Central memory CD8-positive, alpha-beta T cell (primary cell): Measurements from ENCODE around the gene ZNF800.
A peak's percentile ranks its signal among the peaks of the same experiment; 100 is the strongest.
"Not testable (repeated sequence)": the region's sequence is repeated elsewhere in the genome, so short reads cannot be mapped to it uniquely, and the experiment has no call there.

Experiments
- ATAC-seq: fragments of 150-1000 bp; cut with Tn5 transposase; replicated peaks from 2 replicates; pipeline ENCODE4 v1.10.0; 2022; ENCODE audit warnings: mild to moderate bottlenecking, moderate FRiP score, moderate number of reproducible peaks; ENCODE audit not compliant: poor library complexity, severe bottlenecking; ENCODE audit errors: extremely low read depth
- DNase-seq, 2 donors: peaks; one replicate each; pipeline ENCODE4 v3.0.0; 2021; ENCODE audit warnings: low spot score in 2 of 2
- H3K27ac Mint-ChIP-seq: one replicate; pipeline ENCODE4 v1.8.0; 2022; ENCODE audit warnings: low read depth, mild to moderate bottlenecking, moderate library complexity, mixed read lengths
- H3K27me3 Mint-ChIP-seq: one replicate; pipeline ENCODE4 v1.8.0; 2022; ENCODE audit warnings: mixed read lengths
- H3K36me3 Mint-ChIP-seq: one replicate; pipeline ENCODE4 v1.8.0; 2022; ENCODE audit warnings: mild to moderate bottlenecking, moderate library complexity, mixed read lengths; ENCODE audit not compliant: insufficient read depth
- H3K4me1 Mint-ChIP-seq: one replicate; pipeline ENCODE4 v1.8.0; 2022; ENCODE audit warnings: mixed read lengths
- H3K4me3 Mint-ChIP-seq: one replicate; pipeline ENCODE4 v1.8.0; 2022; ENCODE audit warnings: mild to moderate bottlenecking, moderate library complexity, mixed read lengths
- H3K9me3 Mint-ChIP-seq: one replicate; pipeline ENCODE4 v1.8.0; 2022; ENCODE audit warnings: mixed read lengths

The ZNF800 gene, protein sequence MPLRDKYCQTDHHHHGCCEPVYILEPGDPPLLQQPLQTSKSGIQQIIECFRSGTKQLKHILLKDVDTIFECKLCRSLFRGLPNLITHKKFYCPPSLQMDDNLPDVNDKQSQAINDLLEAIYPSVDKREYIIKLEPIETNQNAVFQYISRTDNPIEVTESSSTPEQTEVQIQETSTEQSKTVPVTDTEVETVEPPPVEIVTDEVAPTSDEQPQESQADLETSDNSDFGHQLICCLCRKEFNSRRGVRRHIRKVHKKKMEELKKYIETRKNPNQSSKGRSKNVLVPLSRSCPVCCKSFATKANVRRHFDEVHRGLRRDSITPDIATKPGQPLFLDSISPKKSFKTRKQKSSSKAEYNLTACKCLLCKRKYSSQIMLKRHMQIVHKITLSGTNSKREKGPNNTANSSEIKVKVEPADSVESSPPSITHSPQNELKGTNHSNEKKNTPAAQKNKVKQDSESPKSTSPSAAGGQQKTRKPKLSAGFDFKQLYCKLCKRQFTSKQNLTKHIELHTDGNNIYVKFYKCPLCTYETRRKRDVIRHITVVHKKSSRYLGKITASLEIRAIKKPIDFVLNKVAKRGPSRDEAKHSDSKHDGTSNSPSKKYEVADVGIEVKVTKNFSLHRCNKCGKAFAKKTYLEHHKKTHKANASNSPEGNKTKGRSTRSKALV

DNA sequence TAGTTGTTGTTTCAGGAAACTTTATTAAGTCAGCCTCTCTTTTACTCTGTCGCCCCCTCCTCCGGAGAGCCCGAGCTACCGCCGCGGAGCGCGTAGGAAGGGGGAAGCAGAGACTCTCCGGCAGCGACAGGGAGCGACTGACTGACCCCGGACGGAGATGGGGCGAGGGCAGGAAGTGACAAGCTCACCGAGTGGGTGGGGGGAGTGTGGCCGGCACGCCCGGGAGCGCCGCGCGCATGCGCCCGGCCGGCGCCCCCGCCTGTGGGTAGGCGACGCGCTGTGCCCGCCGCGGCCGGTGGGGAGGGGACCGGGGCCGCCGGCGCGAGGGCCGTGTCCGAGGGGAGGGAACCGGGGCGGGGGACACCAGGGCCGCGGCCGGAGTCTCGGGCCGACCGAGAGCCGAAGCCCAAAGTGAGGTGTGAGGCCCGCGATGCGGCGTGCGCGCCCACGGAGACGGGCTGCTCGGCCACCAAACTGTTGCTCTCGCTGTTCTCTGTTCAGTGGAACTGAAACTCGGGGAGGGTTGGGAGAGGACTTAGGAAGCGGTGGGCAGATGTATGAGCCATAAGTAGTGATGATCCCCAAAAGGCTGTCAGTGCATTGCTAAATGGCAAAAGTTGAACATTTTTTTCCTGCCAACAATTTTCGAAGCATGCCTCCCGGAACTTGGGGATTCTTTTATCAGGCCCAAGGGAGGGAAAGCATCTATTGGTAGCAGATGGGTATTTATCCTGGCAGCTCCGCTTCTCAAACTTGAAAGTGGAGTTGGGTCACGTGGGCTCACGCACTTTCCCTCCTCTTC, at the start of gene ZNF800:
Gene ZNF800 (minus strand): TSS at position 143 of the 802 bp plus-strand sequence. CDS start 1,151 bp downstream, outside the sequence.
- Mint-ChIP-seq H3K27ac (peak within 1 kb of the TSS; percentile 97), H3K4me3 (peak within 1 kb of the TSS; percentile 98), H3K27me3 (no peaks in the 10 kb centered on the region), H3K9me3 (no peaks in the 10 kb centered on the region), H3K36me3 (peaks cover 34% of the 10 kb centered on the region), H3K4me1 (peaks cover 44% of the 10 kb centered on the region)
- DNase-seq (peak; percentile 72 to 78), ATAC-seq (peak; percentile 79)

DNA sequence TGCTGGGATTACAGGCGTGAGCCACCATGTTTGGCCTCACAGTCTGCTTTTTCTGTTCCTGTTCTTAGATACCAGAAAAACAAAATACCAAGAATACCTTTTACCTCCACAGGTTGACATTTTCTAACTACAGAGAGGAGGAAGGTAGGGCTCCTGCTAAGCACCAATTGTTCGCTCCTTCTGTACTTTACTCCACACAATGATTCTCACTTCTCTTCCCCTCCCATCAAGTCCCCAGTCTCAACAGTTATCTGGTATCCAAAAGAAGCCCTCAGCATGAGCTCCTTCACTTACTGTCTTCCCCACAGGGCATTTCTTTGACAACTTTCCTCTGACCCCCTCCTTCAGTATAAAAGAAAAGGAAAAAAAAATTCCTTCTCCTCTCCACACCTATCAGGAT, 47.7 kb upstream of the ZNF800 start:
- no peaks in the 10 kb centered on the region for H3K36me3 Mint-ChIP-seq
- ATAC-seq = no peak
- no peaks in the 10 kb centered on the region for H3K9me3 Mint-ChIP-seq
- no peak for DNase-seq
- peaks cover 22% of the 10 kb centered on the region for H3K27me3 Mint-ChIP-seq
- no peaks in the 10 kb centered on the region for H3K4me1 Mint-ChIP-seq
- no peak overlapping the region for H3K4me3 Mint-ChIP-seq
- H3K27ac Mint-ChIP-seq = no peak overlapping the region

DNA sequence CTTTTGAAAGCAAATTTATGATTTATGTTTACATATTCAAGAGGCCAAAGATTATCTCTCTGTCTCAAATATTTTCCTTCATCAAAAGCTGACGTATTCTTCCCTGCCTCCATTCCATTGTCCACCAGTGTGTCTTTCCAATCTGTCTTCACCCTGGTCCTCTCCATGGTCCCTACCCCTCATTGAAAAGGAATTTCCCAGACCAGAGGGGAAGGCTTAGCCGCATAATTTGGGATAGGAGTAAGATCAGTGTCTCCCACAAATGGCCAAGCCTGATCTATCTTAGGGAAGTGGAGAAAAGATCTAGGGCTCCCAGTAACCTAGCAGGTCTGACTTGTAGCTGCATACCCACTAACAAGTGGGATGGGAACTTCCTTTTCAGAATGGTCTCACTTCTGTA, 46.3 kb upstream of the ZNF800 start:
- Mint-ChIP-seq H3K27me3 (peaks cover 22% of the 10 kb centered on the region), H3K27ac (no peak overlapping the region), H3K9me3 (no peaks in the 10 kb centered on the region), H3K36me3 (no peaks in the 10 kb centered on the region), H3K4me1 (no peaks in the 10 kb centered on the region), H3K4me3 (no peak overlapping the region)
- no peak for ATAC-seq
- DNase-seq = no peak

DNA sequence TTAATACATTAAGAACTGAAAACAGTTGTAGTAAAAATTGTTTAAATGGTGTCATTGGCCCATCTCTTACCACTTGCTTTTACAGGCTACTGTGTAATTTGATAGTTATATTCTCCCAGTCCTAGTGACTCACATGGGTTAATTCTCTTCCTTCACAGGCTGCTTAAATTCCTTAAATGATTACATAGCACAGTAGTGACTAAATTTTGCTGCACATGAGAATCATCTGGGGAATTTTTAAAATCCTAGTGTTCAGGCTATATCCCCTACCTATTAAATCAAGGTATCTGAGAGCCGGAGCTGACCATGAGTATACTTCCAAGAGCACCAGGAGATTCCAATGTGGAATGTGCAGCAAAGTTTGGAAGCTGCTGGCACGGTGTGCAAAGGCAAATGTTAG, 45.3 kb upstream of the ZNF800 start:
- Mint-ChIP-seq H3K9me3 (no peaks in the 10 kb centered on the region), H3K4me3 (no peak overlapping the region), H3K27ac (no peak overlapping the region), H3K36me3 (no peaks in the 10 kb centered on the region), H3K27me3 (peaks cover 22% of the 10 kb centered on the region), H3K4me1 (no peaks in the 10 kb centered on the region)
- DNase-seq = no peak
- no peak for ATAC-seq

DNA sequence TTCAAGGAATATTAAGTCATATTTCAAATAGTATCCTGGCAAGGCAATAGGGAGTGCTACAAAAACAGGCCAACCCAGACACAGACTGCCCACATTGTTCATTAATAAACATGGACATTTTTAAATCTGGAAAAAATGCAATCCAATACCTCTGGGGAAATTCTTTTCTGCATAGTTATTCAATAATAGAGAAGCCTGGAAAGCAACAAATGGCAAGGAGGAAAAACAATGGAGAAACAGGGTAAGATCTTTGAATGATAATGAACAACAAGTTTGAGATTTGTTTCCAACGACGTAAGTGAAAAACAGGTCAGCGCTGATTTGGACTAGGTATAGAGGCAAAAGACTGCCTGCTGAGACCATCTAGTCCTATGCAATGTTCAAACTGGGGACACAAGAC, 44.7 kb upstream of the ZNF800 start:
- Mint-ChIP-seq H3K27me3 (peaks cover 22% of the 10 kb centered on the region), H3K4me3 (no peak overlapping the region), H3K9me3 (no peaks in the 10 kb centered on the region), H3K4me1 (no peaks in the 10 kb centered on the region), H3K36me3 (no peaks in the 10 kb centered on the region), H3K27ac (no peak overlapping the region)
- no peak for DNase-seq
- ATAC-seq = no peak

DNA sequence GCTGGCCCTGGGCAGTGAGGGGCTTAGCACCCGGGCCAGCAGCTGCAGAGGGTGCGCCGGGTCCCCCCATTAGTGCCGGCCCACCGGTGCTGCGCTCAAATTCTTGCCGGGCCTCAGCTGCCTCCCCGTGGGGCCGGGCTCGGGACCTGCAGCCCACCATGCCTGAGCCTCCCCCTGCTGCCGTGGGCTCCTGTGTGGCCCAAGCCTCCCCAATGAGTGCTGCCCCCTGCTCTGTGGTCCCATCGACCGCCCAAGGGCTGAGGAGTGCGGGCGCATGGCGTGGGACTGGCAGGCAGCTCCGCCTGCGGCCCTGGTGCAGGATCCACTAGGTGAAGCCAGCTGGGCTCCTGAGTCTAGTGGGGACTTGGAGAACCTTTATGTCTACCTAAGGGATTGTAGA, 36.8 kb upstream of the ZNF800 start:
- not testable (repeated sequence) for H3K27ac Mint-ChIP-seq, H3K4me3 Mint-ChIP-seq, H3K4me1 Mint-ChIP-seq, ATAC-seq, H3K36me3 Mint-ChIP-seq, DNase-seq, H3K9me3 Mint-ChIP-seq
- peaks cover 39% of the 10 kb centered on the region for H3K27me3 Mint-ChIP-seq

DNA sequence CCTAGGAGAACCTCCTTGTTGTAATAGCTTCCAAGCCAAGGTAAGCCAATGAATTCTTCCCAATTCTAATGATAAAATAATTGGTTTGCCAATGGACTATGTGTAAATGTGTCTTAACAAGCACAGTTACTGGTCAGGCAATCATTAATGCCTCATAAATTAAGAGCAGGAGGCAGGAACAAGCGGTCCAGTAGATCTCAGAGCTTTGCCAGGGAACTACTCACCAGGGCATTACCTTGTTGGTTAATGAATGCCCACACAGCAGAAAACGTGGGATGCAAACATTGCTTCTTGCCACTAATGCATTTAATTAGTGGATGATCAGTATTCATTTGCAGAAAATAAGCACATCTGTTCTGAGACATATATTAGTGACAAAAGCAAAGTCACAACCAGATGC, 26.7 kb upstream of the ZNF800 start:
- no peak overlapping the region for H3K4me3 Mint-ChIP-seq
- peaks cover 10% of the 10 kb centered on the region for H3K4me1 Mint-ChIP-seq
- H3K9me3 Mint-ChIP-seq = no peaks in the 10 kb centered on the region
- peaks cover 4% of the 10 kb centered on the region for H3K36me3 Mint-ChIP-seq
- no peak overlapping the region for H3K27ac Mint-ChIP-seq
- DNase-seq = no peak
- H3K27me3 Mint-ChIP-seq = peaks cover 1% of the 10 kb centered on the region
- no peak for ATAC-seq

DNA sequence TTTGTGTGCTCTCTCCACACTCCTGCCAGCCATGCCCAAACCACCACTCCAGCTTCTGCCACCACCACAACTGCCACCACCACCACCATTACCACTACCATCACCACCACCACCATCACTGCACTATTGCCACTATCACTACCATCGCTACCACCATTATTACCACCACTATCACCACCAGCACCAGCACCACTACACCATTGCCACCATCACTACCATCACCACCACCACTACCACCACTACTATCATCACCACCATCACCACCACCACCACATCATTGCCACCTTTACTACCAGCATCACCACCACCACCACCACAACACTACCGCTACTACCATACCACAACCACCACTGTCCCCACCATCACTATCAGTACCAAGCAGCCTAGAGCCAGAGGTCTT, 26.0 kb upstream of the ZNF800 start:
- ATAC-seq (no peak), DNase-seq (no peak)
- H3K4me3 Mint-ChIP-seq = no peak overlapping the region
- H3K27me3 Mint-ChIP-seq = no peaks in the 10 kb centered on the region
- H3K9me3 Mint-ChIP-seq = no peaks in the 10 kb centered on the region
- peaks cover 8% of the 10 kb centered on the region for H3K36me3 Mint-ChIP-seq
- H3K4me1 Mint-ChIP-seq = peaks cover 18% of the 10 kb centered on the region
- H3K27ac Mint-ChIP-seq = no peak overlapping the region

DNA sequence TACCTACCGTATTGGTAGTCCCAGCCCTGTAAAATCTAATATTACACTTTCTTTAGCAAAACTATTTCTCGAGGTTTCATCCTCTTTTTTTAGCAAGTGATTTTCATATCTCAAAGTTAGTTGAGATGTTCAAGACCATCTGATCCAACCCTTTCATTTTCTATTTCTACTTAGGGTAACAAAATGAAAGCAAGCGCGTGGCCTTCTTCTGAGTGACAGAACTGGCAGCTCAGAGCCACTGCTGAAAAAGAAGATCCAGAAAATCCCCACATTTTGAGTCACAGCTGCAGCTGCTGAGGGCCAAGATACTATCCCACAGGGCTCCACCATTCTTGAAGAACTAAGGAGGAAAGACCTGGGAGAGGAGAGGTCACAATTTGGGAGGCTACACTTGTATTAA, 24.8 kb upstream of the ZNF800 start:
- Mint-ChIP-seq H3K4me3 (no peak overlapping the region), H3K27me3 (no peaks in the 10 kb centered on the region), H3K4me1 (peaks cover 25% of the 10 kb centered on the region), H3K27ac (no peak overlapping the region), H3K36me3 (peaks cover 8% of the 10 kb centered on the region), H3K9me3 (no peaks in the 10 kb centered on the region)
- DNase-seq (no peak), ATAC-seq (no peak)

DNA sequence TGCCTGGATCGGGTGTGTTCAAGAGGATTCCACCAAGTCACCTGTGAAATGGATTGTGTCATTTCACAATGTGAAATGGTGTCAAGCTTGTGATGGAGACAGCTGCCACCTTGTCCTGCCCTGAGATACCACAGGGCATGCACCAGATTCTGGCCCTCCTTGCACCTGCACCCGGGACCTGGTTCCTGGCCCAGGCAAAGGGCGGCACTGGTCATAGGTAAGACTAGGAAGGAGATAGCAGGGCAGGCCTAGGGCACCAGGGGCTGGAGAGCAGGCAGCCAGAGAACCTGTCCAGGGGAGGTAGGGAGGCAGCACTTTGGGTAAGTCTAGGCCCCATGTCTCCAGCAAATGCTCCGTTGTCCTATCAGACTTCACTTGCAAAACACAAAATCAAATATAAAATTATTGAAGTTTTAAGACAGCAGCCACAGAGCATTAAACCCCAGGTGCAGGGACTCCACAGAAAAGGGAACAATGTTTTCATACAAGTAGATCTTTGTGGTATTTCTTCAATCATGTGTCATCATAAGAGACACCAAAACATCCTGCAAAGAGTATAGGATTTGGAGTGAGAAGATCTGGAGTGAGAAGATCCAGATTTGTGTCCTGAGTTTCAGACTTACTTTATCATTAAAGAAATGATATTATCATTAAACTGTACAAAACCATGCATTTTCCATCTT, 22.7 kb upstream of the ZNF800 start:
- DNase-seq (no peak), ATAC-seq (no peak)
- Mint-ChIP-seq H3K36me3 (peaks cover 8% of the 10 kb centered on the region), H3K9me3 (no peaks in the 10 kb centered on the region), H3K4me3 (no peak overlapping the region), H3K4me1 (peaks cover 25% of the 10 kb centered on the region), H3K27me3 (no peaks in the 10 kb centered on the region), H3K27ac (peak overlapping the region; percentile 95)

DNA sequence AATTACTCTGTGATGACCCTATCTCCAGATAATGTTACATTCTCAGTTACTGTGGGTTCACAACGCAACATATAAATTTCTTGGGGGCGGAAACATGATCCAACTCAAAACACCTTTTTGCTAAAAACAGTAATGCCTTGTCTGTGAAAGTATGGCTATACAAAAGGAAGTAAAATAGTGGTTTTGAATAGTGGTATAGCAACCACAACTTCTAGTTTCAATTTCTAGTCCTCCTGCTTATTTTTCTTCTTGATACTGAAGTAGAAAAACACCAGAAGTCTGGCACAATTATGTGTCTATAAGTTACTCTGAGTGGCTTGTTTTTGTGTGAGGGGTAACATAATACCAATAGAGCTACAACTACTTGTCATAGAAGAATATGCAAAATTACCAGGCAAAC, 21.5 kb upstream of the ZNF800 start:
- Mint-ChIP-seq H3K27ac (peak overlapping the region; percentile 95), H3K9me3 (no peaks in the 10 kb centered on the region), H3K27me3 (no peaks in the 10 kb centered on the region), H3K4me1 (peaks cover 25% of the 10 kb centered on the region), H3K4me3 (peak overlapping the region; percentile 61), H3K36me3 (peaks cover 8% of the 10 kb centered on the region)
- no peak for DNase-seq
- peak; percentile 93 for ATAC-seq

DNA sequence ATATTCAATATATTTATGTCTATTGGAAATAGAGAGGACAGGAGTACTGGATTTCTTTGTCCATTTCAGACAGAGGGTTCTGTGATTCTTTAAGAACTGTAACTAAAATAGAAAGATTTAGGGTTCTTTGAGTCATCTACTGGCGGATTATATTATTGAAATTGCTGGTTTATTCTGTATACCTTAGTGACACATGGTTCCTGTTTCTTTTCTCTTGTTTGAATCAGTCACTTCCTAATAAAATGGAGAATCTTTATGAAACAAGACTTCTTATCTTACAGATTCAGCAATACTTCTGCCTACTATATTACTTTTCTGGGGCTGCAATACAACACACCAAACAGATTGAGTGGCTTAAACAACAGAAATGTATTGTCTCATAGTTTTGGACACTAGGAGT, 20.8 kb upstream of the ZNF800 start:
- H3K4me1 Mint-ChIP-seq = peaks cover 25% of the 10 kb centered on the region
- H3K4me3 Mint-ChIP-seq = peak overlapping the region; percentile 61
- H3K27ac Mint-ChIP-seq = peak overlapping the region; percentile 95
- no peaks in the 10 kb centered on the region for H3K27me3 Mint-ChIP-seq
- DNase-seq = no peak
- no peak for ATAC-seq
- peaks cover 6% of the 10 kb centered on the region for H3K36me3 Mint-ChIP-seq
- no peaks in the 10 kb centered on the region for H3K9me3 Mint-ChIP-seq
